GM12878 (cell line): ENCODE results near the gene CFAP44. TPM values are rescaled to one million over a fixed set of nuclear protein-coding genes. Genes with fewer than 3 reads are reported as not detected.

Experiments used
- CBX5 ChIP-seq: sonication (generic); IDR thresholded peaks from 2 replicates; pipeline ENCODE4 v1.6.1; 2016; ENCODE audit warnings: low read depth, moderate library complexity, mild to moderate bottlenecking, inconsistent platforms
- JUNB ChIP-seq: IDR thresholded peaks from 2 replicates; pipeline ENCODE4 v1.6.1; 2016; ENCODE audit warnings: antibody characterized with exemption, mild to moderate bottlenecking
- MYB ChIP-seq: fragments of 150-350 bp; IDR thresholded peaks from 2 replicates; pipeline ENCODE4 v1.6.1; 2014; ENCODE audit warnings: mild to moderate bottlenecking, low read depth, low read length, borderline replicate concordance
- REST ChIP-seq: IDR thresholded peaks from 2 replicates; pipeline ENCODE4 v1.6.1; 2012; ENCODE audit warnings: mild to moderate bottlenecking, low read depth, low read length
- SUPT20H ChIP-seq: IDR thresholded peaks from 2 replicates; pipeline ENCODE4 v1.6.1; 2011; ENCODE audit warnings: low read depth, mild to moderate bottlenecking, low read length, moderate library complexity, borderline replicate concordance; ENCODE audit not compliant: control insufficient read depth
- polyA plus RNA-seq, 11 experiments: library from polyadenylated mRNA; depleted of rRNA in 4 of 11; unstranded in 6 of 11; stranded (reverse) in 5 of 11; fragments of >200 nt; fragmentation: Nextera tagmentation in 4 of 11; fragmentation: Illumina TruSeq in 1 of 11; extraction: Ambion mirVana in 4 of 11; extraction: Trizol in 1 of 11; gene quantifications; 1 replicate in 1 of 11; 2 replicates in 10 of 11; pipeline versions ENCODE4 v1.2.1 to v1.2.3, GENCODE V29; 2011 to 2016; ENCODE audit warnings: inconsistent platforms in 2 of 11, missing spikeins in 2 of 11, low read depth in 1 of 11
- total RNA-seq, 4 experiments: library from RNA; depleted of rRNA in 3 of 4; stranded (reverse); fragments of >200 nt in 3 of 4; fragmentation: Illumina TruSeq in 1 of 4; extraction: Trizol in 1 of 4; gene quantifications; 2 replicates each; pipeline versions ENCODE4 v1.2.1 to v1.2.3, GENCODE V29; 2013 to 2021
- TF ChIP-seq, protein P1 (sequence below): fragments of 450-650 bp; formaldehyde crosslinking; IDR thresholded peaks from 2 replicates; pipeline ENCODE4 v1.4.0; 2022; ENCODE audit warnings: mild to moderate bottlenecking, moderate library complexity

Gene CFAP44
- total and polyA plus RNA-seq, 10 of the 15 experiments (the other 5 are each of a cell fraction or from before 2014, with no cell fraction given): 0.76 to 5.9 (median 3.7) TPM

DNA sequence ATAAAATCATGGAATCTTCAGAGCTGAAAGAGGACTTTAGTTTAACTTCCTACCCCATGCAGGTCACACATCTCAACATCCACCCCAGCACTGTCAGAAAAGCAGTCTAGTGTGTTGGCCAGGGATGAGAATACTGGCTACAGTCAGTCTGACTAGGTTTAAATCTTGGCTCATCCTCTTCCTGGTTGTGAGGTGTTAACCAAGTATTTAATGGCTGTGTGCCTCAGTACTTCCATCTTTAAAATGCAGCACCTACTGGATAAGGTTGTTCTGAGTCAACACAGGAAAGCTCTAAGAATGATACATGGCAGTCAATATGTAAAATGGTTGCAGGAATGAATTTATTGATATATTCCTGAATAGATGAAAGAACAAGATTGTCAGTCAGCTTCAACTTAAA lies 3.1 kb downstream of the CFAP44 start (continued):
- TF ChIP-seq, protein P1, sequence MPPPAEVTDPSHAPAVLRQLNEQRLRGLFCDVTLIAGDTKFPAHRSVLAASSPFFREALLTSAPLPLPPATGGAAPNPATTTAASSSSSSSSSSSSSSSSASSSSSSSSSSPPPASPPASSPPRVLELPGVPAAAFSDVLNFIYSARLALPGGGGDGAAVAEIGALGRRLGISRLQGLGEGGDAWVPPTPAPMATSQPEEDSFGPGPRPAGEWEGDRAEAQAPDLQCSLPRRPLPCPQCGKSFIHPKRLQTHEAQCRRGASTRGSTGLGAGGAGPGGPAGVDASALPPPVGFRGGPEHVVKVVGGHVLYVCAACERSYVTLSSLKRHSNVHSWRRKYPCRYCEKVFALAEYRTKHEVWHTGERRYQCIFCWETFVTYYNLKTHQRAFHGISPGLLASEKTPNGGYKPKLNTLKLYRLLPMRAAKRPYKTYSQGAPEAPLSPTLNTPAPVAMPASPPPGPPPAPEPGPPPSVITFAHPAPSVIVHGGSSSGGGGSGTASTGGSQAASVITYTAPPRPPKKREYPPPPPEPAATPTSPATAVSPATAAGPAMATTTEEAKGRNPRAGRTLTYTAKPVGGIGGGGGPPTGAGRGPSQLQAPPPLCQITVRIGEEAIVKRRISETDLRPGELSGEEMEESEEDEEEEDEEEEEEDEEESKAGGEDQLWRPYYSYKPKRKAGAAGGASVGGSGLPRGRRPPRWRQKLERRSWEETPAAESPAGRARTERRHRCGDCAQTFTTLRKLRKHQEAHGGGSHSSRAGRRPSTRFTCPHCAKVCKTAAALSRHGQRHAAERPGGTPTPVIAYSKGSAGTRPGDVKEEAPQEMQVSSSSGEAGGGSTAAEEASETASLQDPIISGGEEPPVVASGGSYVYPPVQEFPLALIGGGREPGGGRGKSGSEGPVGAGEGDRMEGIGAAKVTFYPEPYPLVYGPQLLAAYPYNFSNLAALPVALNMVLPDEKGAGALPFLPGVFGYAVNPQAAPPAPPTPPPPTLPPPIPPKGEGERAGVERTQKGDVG (CRISPR knock-in tag): no peak
- TF ChIP-seq MYB: no peak
- TF ChIP-seq SUPT20H: no peak
- no peak for TF ChIP-seq REST
- TF ChIP-seq JUNB: no peak
- no peak for TF ChIP-seq CBX5
